ENCODE data around the gene TK1.

- TF ChIP-seq CTCF (IDR thresholded peaks at IDR 0.05; ENCODE audit: low read depth, low read length, poor library complexity, severe bottlenecking) (no peak), EZH2phosphoT487 (IDR thresholded peaks at IDR 0.05; ENCODE audit: borderline replicate concordance, low read length) (no peak)
Measured at GRCh38 chr17:78234261-78234865, 47.5 kb upstream of the TK1 start.
